ENCODE measurements around the gene COMMD7. TPM values are rescaled to one million over a fixed set of nuclear protein-coding genes. Genes with fewer than 3 reads are reported as not detected.

The COMMD7 gene
- total and polyA plus RNA-seq, 9 of the 15 experiments (the other 6 are each of a cell fraction or from before 2014, with no cell fraction given) = 11.9 to 69.1 (median 34.7) TPM

- CTCF ChIA-PET (ENCODE audit: low intra/inter-chr PET ratio) = no interaction called here
- H3K4me1 ChIP-seq (replicated peaks in 1 of 2; ENCODE audit: control insufficient read depth in 2 of 2, insufficient read depth in 2 of 2, low read length in 2 of 2) = peaks cover 29 to 30% of the 10 kb centered on the region in 2 experiments
- peak overlapping the region; percentile 84 for H2AFZ ChIP-seq (ENCODE audit: low read depth, low read length)
- TF ChIP-seq NELFE (IDR thresholded peaks at IDR 0.05; ENCODE audit: insufficient read depth, insufficient read length) (no peak), KDM1A (IDR thresholded peaks at IDR 0.05) (peak; percentile 16 to 35; a peak in 1 of 4 replicates), COPS2 (conservative IDR thresholded peaks at IDR 0.05) (no peak), CBFA2T2 (conservative IDR thresholded peaks at IDR 0.05) (peak; percentile 62), CBX5 (IDR thresholded peaks at IDR 0.05; ENCODE audit: borderline replicate concordance, low read depth) (no peak), ZNF444 (CRISPR knock-in tag; IDR thresholded peaks at IDR 0.05) (no peak), ZNF655 (CRISPR knock-in tag; IDR thresholded peaks at IDR 0.05) (no peak), CREBBP (IDR thresholded peaks at IDR 0.05; ENCODE audit: low read depth, low read length) (no peak), PHF20 (IDR thresholded peaks at IDR 0.05; ENCODE audit: partially characterized antibody) (no peak), TCF3 (CRISPR knock-in tag; IDR thresholded peaks at IDR 0.05) (no peak; the same call in 1 of the 2 replicates), DEAF1 (CRISPR knock-in tag; IDR thresholded peaks at IDR 0.05) (no peak), ZNF584 (CRISPR knock-in tag; IDR thresholded peaks at IDR 0.05; ENCODE audit: low read depth) (no peak), ZBTB26 (CRISPR knock-in tag; IDR thresholded peaks at IDR 0.05) (no peak), MXI1 (IDR thresholded peaks at IDR 0.05; ENCODE audit: low read depth, low read length) (no peak), ARID2 (IDR thresholded peaks at IDR 0.05) (no peak), THAP7 (CRISPR knock-in tag; IDR thresholded peaks at IDR 0.05) (no peak), NFYB (IDR thresholded peaks at IDR 0.05; ENCODE audit: extremely low read depth, insufficient read length) (no peak), EGR1 (conservative IDR thresholded peaks at IDR 0.05) (peak; percentile 23; the same call in 1 of the 2 replicates)
Observed at GRCh38 chr20:32685541-32686529, 57.4 kb downstream of the COMMD7 start.

More at GRCh38 chr20:32685541-32686529, 57.4 kb downstream of the COMMD7 start:
- peak; percentile 52 for FAIRE-seq
- Histone ChIP-seq H3K4me3 (no peak overlapping the region), H3K4me2 (ENCODE audit: insufficient read depth, low read length) (no peak overlapping the region), H3K9ac (ENCODE audit: insufficient read depth in 1 of 2, low read depth in 2 of 2, low read length in 2 of 2) (peak overlapping the region; percentile 32 to 69), H3K79me2 (ENCODE audit: control insufficient read depth, insufficient read depth, low read length) (no peaks in the 10 kb centered on the region), H3K9me1 (ENCODE audit: control insufficient read depth, insufficient read depth, low read length) (no peaks in the 10 kb centered on the region), H4K20me1 (replicated peaks; ENCODE audit: control insufficient read depth, insufficient read depth, low read length) (no peaks in the 10 kb centered on the region), H3K27me3 (ENCODE audit: control insufficient read depth in 2 of 2, insufficient read depth in 2 of 2, low read length in 2 of 2) (no peaks in the 10 kb centered on the region), H3K36me3 (ENCODE audit: control insufficient read depth, insufficient read depth, low read length) (no peaks in the 10 kb centered on the region), H3K9me3 (replicated peaks; ENCODE audit: control insufficient read depth, insufficient read depth, low read depth, low read length) (no peaks in the 10 kb centered on the region), H3K27ac (ENCODE audit: extremely low read depth, low read depth, low read length) (peak overlapping the region; percentile 77)
- BruUV-seq (replicated peaks) = no TSS peak
- 29% methylated on average over 17 of the region's 17 CpGs for WGBS (ENCODE audit: insufficient coverage, low coverage, missing lambda C conversion rate)
- intact Hi-C loops (cut with micrococcal nuclease) = no loop called here
- POLR2A ChIA-PET = interaction anchor here (1.0 kb wide), 1 partner anchor 11 kb away, joined by 6 read pairs; no protein-coding TSS in a partner anchor
- peak in 2 of 4 experiments; percentile 25 to 71 for DNase-seq (ENCODE audit: extremely low read depth in 1 of 4, low spot score in 3 of 4)
- in situ Hi-C loops (cut with MboI) = no loop called here
- peak; percentile 28 for ATAC-seq
